Heart left ventricle (tissue), 16 donors: Measurements from ENCODE around the gene EVPL. TPM values are rescaled to one million over a fixed set of nuclear protein-coding genes. Genes with fewer than 3 reads are reported as not detected.
A peak's percentile ranks its signal among the peaks of the same experiment; 100 is the strongest.

Experiments used
- ATAC-seq, 4 donors: fragments of 200-7000 bp; cut with Tn5 transposase; one replicate each; pipeline ENCODE4 v1.9.1; 2020 to 2022; ENCODE audit warnings: moderate library complexity in 4 of 4, mild to moderate bottlenecking in 3 of 4, moderate number of reproducible peaks in 1 of 4
- DNase-seq, 5 donors: peaks; one replicate each; pipeline ENCODE4 v3.0.0-alpha.2; 2020
- H3K27ac ChIP-seq, 12 donors: fragments of 200-600 bp; sonication (generic) in 4 of 12; one replicate each; pipeline versions ENCODE4 v1.5.0 to v1.8.0; 2016 to 2022; ENCODE audit warnings: mild to moderate bottlenecking in 2 of 12
- H3K27me3 ChIP-seq, 9 donors: fragments of 200-600 bp; sonication (generic) in 2 of 9; one replicate each; pipeline versions ENCODE4 v1.5.1 to v1.8.0; 2016 to 2022; ENCODE audit warnings: mild to moderate bottlenecking in 3 of 9
- H3K36me3 ChIP-seq, 9 donors: fragments of 200-600 bp; sonication (generic) in 2 of 9; one replicate each; pipeline versions ENCODE4 v1.5.0 to v1.8.0; 2018 to 2022; ENCODE audit warnings: mild to moderate bottlenecking in 2 of 9
- H3K4me1 ChIP-seq, 12 donors: fragments of 200-600 bp; sonication (generic) in 4 of 12; one replicate each; pipeline versions ENCODE4 v1.5.0 to v1.8.0; 2016 to 2022; ENCODE audit warnings: mild to moderate bottlenecking in 3 of 12
- H3K4me3 ChIP-seq, 12 donors: fragments of 200-600 bp; sonication (generic) in 4 of 12; one replicate each; pipeline versions ENCODE4 v1.5.0 to v1.8.0; 2017 to 2022; ENCODE audit warnings: mild to moderate bottlenecking in 9 of 12, moderate library complexity in 4 of 12
- H3K9me3 ChIP-seq, 12 donors: fragments of 200-600 bp; sonication (generic) in 4 of 12; one replicate each; pipeline versions ENCODE4 v1.5.0 to v1.8.0; 2016 to 2022; ENCODE audit warnings: mild to moderate bottlenecking in 1 of 12
- CTCF ChIP-seq, 12 donors: fragments of 200-600 bp; sonication (generic) in 4 of 12; IDR thresholded peaks; one replicate each; pipeline versions ENCODE4 v1.5.0 to v1.8.0; 2018 to 2022; ENCODE audit warnings: antibody characterized with exemption in 12 of 12, mild to moderate bottlenecking in 5 of 12
- POLR2A ChIP-seq, 2 donors: fragments of 450-650 bp; IDR thresholded peaks; one replicate each; pipeline ENCODE4 v1.6.1; 2017; ENCODE audit warnings: antibody characterized with exemption in 2 of 2, mild to moderate bottlenecking in 2 of 2, moderate library complexity in 2 of 2
- whole genome bisulfite sequencing, 4 donors: extraction: QIAGEN DNeasy Blood & Tissue Kit in 2 of 4; methylation state at CpG; one replicate each; pipeline versions ENCODE4 v1.1.5 to v1.1.7; 2013 to 2018; 5-methylcytosine and 5-hydroxymethylcytosine counted together
- intact Hi-C, 10 donors: fragments of 100-400 bp; cut with DNase I; formaldehyde crosslinking; loops; one replicate each; pipeline versions ENCODE4 v1.11.1 to v1.14.2; 2022
- polyA plus RNA-seq, 2 donors: library from polyadenylated mRNA; stranded (reverse); fragments of 200-250 nt; gene quantifications; one replicate each; pipeline ENCODE4 v1.2.3, GENCODE V29; 2013
- total RNA-seq, 9 donors: library from RNA; depleted of rRNA in 2 of 9; stranded (reverse); fragments of >200 nt in 2 of 9; fragmentation: NEBNext Ultra II Directional in 3 of 9; extraction: Animal tissue kit (Norgen Biotek cat#: 25700) in 3 of 9; gene quantifications; one replicate each; pipeline versions ENCODE4 v1.1.0 to v1.2.4, GENCODE V29; 2016 to 2023
- donor health status: ischemic (EF 13 %, LVEDD 7.1; RV severe dilation, severe dysfunction).
- donor health status: healthy with polysubstance abuse.
- donor health status: DM: no; HTN: yes; CAD: no.
- donor health status: DM: no; HTN: no; CAD: no.
- donor health status: ischemic (EF 25% LVEDD 6.9; RV normal size, moderate dysfunction).
- donor health status: ischemic (EF 25% LVEDD 5.7; RV mildly dilated, moderate dysfunction).
- donor health status: healthy.
- donor health status: DM: yes; HTN: yes; CAD: no.
- donor health status: ischemic (EF 35%, LVEDD 5.7; RV mildly dilated, moderate dysfunction).
- donor health status: nonischemic (EF 11% LVEDD 7.7; RV severe dilation, severe dysfunction).
- donor health status: DM: yes; HTN: yes; CAD: no.
- donor health status: PGD.
- donor health status: ischemic (EF 29% LVEDD 5.4; RV normal size, mild dysfunction).
- donor health status: nonischemic (EF 23%, LVEDD 6.1; RV moderate dilation, normal function).

The EVPL gene
- total and polyA plus RNA-seq, 11 donors = 0.03 to 2.0 (median 0.05) TPM; not detected in 3

GRCh38 chr17:75959051-75959838 is 67.9 kb downstream of the EVPL start:
- Histone ChIP-seq H3K27ac (no peak overlapping the region), H3K36me3 (peaks cover 0 to 63% (median 32%) of the 10 kb centered on the region in 9 donors), H3K27me3 (no peaks in the 10 kb centered on the region), H3K4me3 (no peak overlapping the region), H3K9me3 (no peaks in the 10 kb centered on the region), H3K4me1 (peaks cover 0 to 21% (median 10%) of the 10 kb centered on the region in 12 donors)
- intact Hi-C loops = no loop called here
- DNase-seq (no peak), ATAC-seq (peak in 2 of 4 donors; percentile 37 to 47)
- WGBS, 4 donors = 53 to 58% (median 56%) methylated on average over 8 of the region's 8 CpGs
- TF ChIP-seq CTCF (IDR thresholded peaks at IDR 0.05) = no peak
- no peak for TF ChIP-seq POLR2A (IDR thresholded peaks at IDR 0.05)

Other genes starting within 250 kb of the EVPL start
- gene UNK, start 242.5 kb downstream of the EVPL start, total RNA-seq = 10 to 100 TPM; 11.3 to 27.5 (median 16.3) TPM
- 10 to 100 TPM; 14.6 to 18.5 TPM for gene UNK, start 242.5 kb downstream of the EVPL start, polyA plus RNA-seq
- 10 to 100 TPM in 2 of 9 donors, 1 to 10 TPM in 7; 2.1 to 28.5 (median 6.0) TPM for gene UNC13D, start 182.9 kb downstream of the EVPL start, total RNA-seq
- 1 to 10 TPM; 4.5 to 5.8 TPM for gene UNC13D, start 182.9 kb downstream of the EVPL start, polyA plus RNA-seq
- gene WBP2, start 172.0 kb downstream of the EVPL start, total RNA-seq = 100 to 1,000 TPM; 134 to 311 (median 158) TPM
- gene WBP2, start 172.0 kb downstream of the EVPL start, polyA plus RNA-seq = 100 to 1,000 TPM; 128 to 217 TPM
- 10 to 100 TPM; 20.3 to 53.4 (median 31.8) TPM for gene TRIM47, start 148.7 kb downstream of the EVPL start, total RNA-seq
- 10 to 100 TPM; 20.1 to 23.3 TPM for gene TRIM47, start 148.7 kb downstream of the EVPL start, polyA plus RNA-seq
- gene TRIM65, start 130.4 kb downstream of the EVPL start, total RNA-seq = 10 to 100 TPM in 3 of 9 donors, 1 to 10 TPM in 6; 6.8 to 16.1 (median 9.5) TPM
- gene TRIM65, start 130.4 kb downstream of the EVPL start, polyA plus RNA-seq = 10 to 100 TPM in 1 of 2 donors, 1 to 10 TPM in 1; 7.5 to 10.5 TPM
- 100 to 1,000 TPM in 5 of 9 donors, 10 to 100 TPM in 4; 54.8 to 126 (median 106) TPM for gene MRPL38, start 122.4 kb downstream of the EVPL start, total RNA-seq
- gene MRPL38, start 122.4 kb downstream of the EVPL start, polyA plus RNA-seq = 100 to 1,000 TPM in 1 of 2 donors, 10 to 100 TPM in 1; 79.7 to 111 TPM
- 1 to 10 TPM; 1.5 to 5.4 (median 2.9) TPM for gene FBF1, start 86.3 kb downstream of the EVPL start, total RNA-seq
- gene FBF1, start 86.3 kb downstream of the EVPL start, polyA plus RNA-seq = 1 to 10 TPM; 2.0 to 3.9 TPM
- gene ACOX1, start 48.1 kb downstream of the EVPL start, total RNA-seq = 100 to 1,000 TPM in 2 of 9 donors, 10 to 100 TPM in 7; 65.5 to 117 (median 84.8) TPM
- gene ACOX1, start 48.1 kb downstream of the EVPL start, polyA plus RNA-seq = 10 to 100 TPM; 19.5 to 28.7 TPM
- gene TEN1, start 48.1 kb downstream of the EVPL start, total RNA-seq = 10 to 100 TPM in 3 of 9 donors, 1 to 10 TPM in 6; 3.3 to 15.6 (median 8.6) TPM
- 10 to 100 TPM; 17.8 to 22.1 TPM for gene TEN1, start 48.1 kb downstream of the EVPL start, polyA plus RNA-seq
- 1 to 10 TPM in 6 of 9 donors, under 1 TPM in 1, not detected in 2; 0.46 to 3.1 (median 1.5) TPM for gene CDK3, start 26.5 kb downstream of the EVPL start, total RNA-seq
- gene CDK3, start 26.5 kb downstream of the EVPL start, polyA plus RNA-seq = 1 to 10 TPM; 1.6 to 3.6 TPM
- gene SRP68, start 45.2 kb upstream of the EVPL start, total RNA-seq = 10 to 100 TPM; 33.2 to 66.8 (median 59.4) TPM
- gene SRP68, start 45.2 kb upstream of the EVPL start, polyA plus RNA-seq = 10 to 100 TPM; 26.8 to 80.0 TPM
- not detected for gene GALR2, start 47.5 kb upstream of the EVPL start, total RNA-seq
- under 1 TPM in 1 of 2 donors, not detected in 1; 0.18 TPM for gene GALR2, start 47.5 kb upstream of the EVPL start, polyA plus RNA-seq
- gene ZACN, start 51.9 kb upstream of the EVPL start, total RNA-seq = under 1 TPM in 1 of 9 donors, not detected in 8; 0.13 TPM
- 1 to 10 TPM in 1 of 2 donors, under 1 TPM in 1; 0.51 to 1.5 TPM for gene ZACN, start 51.9 kb upstream of the EVPL start, polyA plus RNA-seq
- 100 to 1,000 TPM in 1 of 9 donors, 10 to 100 TPM in 8; 64.4 to 107 (median 80.5) TPM for gene EXOC7, start 76.5 kb upstream of the EVPL start, total RNA-seq
- gene EXOC7, start 76.5 kb upstream of the EVPL start, polyA plus RNA-seq = 10 to 100 TPM; 39.7 to 62.5 TPM
- not detected for gene FOXJ1, start 113.9 kb upstream of the EVPL start, total RNA-seq
- not detected for gene FOXJ1, start 113.9 kb upstream of the EVPL start, polyA plus RNA-seq
- gene RNF157, start 213.2 kb upstream of the EVPL start, total RNA-seq = 1 to 10 TPM; 3.9 to 7.4 (median 5.2) TPM
- gene RNF157, start 213.2 kb upstream of the EVPL start, polyA plus RNA-seq = 1 to 10 TPM; 3.6 to 5.5 TPM
- 10 to 100 TPM in 8 of 9 donors, 1 to 10 TPM in 1; 8.5 to 49.8 (median 24.5) TPM for gene UBALD2, start 238.0 kb upstream of the EVPL start, total RNA-seq
- gene UBALD2, start 238.0 kb upstream of the EVPL start, polyA plus RNA-seq = 10 to 100 TPM; 12.5 to 18.5 TPM